CD4-positive, alpha-beta T cell treated with Interleukin-4 for 4 hours (primary cell): ENCODE results near the gene PIM3.

Experiments used
- DNase-seq: peaks from one replicate; pipeline ENCODE4 v3.0.0-alpha.2; 2020

Gene PIM3

GRCh38 chr22:49956914-49957825 lies 3.4 kb upstream of the PIM3 start:
- DNase-seq: no peak

- DNase-seq: no peak
Measured at GRCh38 chr22:49957826-49958365, 2.7 kb upstream of the PIM3 start.

- DNase-seq: no peak
Measured at GRCh38 chr22:49958366-49958921, 2.1 kb upstream of the PIM3 start.

GRCh38 chr22:49958931-49959781 lies 1.4 kb upstream of the PIM3 start:
- no peak for DNase-seq

GRCh38 chr22:49959782-49960158 lies 802 bp upstream of the PIM3 start:
- peak; percentile 34 for DNase-seq

GRCh38 chr22:49961005-49961600 lies 531 bp downstream of the PIM3 start:
- DNase-seq: no peak

GRCh38 chr22:49961601-49962011 lies 1.0 kb downstream of the PIM3 start:
- no peak for DNase-seq

- peak; percentile 94 for DNase-seq
Measured at GRCh38 chr22:49962012-49962750, 1.6 kb downstream of the PIM3 start.

- DNase-seq: no peak
Measured at GRCh38 chr22:49962751-49963646, 2.4 kb downstream of the PIM3 start.

GRCh38 chr22:49963647-49964026 lies 3.1 kb downstream of the PIM3 start:
- DNase-seq: no peak

- DNase-seq: no peak
Measured at GRCh38 chr22:49964136-49965090, 3.8 kb downstream of the PIM3 start.

- DNase-seq: no peak
Measured at GRCh38 chr22:49965091-49966040, 4.8 kb downstream of the PIM3 start.

- DNase-seq: no peak
Measured at GRCh38 chr22:49966041-49966773, 5.6 kb downstream of the PIM3 start.

- DNase-seq: no peak
Measured at GRCh38 chr22:49966774-49967705, 6.5 kb downstream of the PIM3 start.

GRCh38 chr22:49967706-49968208 lies 7.2 kb downstream of the PIM3 start:
- DNase-seq: no peak

GRCh38 chr22:49968313-49968830 lies 7.8 kb downstream of the PIM3 start:
- DNase-seq: no peak
